Keratinocyte (primary cell): ENCODE measurements around the gene BHLHE23. TPM values are rescaled to one million over a fixed set of nuclear protein-coding genes. Genes with fewer than 3 reads are reported as not detected.

ENCODE experiments used
- DNase-seq: peaks from one replicate; pipeline ENCODE4 v3.0.0-alpha.2; 2011; ENCODE audit warnings: low read depth, missing footprints, low spot score
- FAIRE-seq: peaks from 2 replicates; lab custom pipeline; 2011; peaks lifted over from hg19 to GRCh38; lab: Jason Lieb, UNC
- H2AFZ ChIP-seq: 2 replicates; pipeline ENCODE4 v1.6.0; 2012; ENCODE audit warnings: low read length, control low read depth, inconsistent platforms; ENCODE audit not compliant: control insufficient read depth
- H3K27ac ChIP-seq: 2 replicates; pipeline ENCODE4 v1.5.1; 2011; ENCODE audit warnings: low read length; ENCODE audit not compliant: control insufficient read depth, insufficient read depth
- H3K27me3 ChIP-seq: 3 replicates; pipeline ENCODE4 v1.6.0; 2011; ENCODE audit warnings: low read length; ENCODE audit not compliant: control insufficient read depth, insufficient read depth; ENCODE audit errors: extremely low read depth
- H3K36me3 ChIP-seq, 2 experiments: 2 replicates in 1 of 2; 3 replicates in 1 of 2; pipeline ENCODE4 v1.5.1; 2011; ENCODE audit warnings: low read length in 2 of 2, mild to moderate bottlenecking in 1 of 2; ENCODE audit not compliant: control insufficient read depth in 2 of 2, insufficient read depth in 2 of 2; ENCODE audit errors: extremely low read depth in 1 of 2
- H3K4me1 ChIP-seq: 3 replicates; pipeline ENCODE4 v1.5.1; 2011; ENCODE audit warnings: low read length; ENCODE audit not compliant: control insufficient read depth, insufficient read depth; ENCODE audit errors: extremely low read depth
- H3K4me2 ChIP-seq: 3 replicates; pipeline ENCODE4 v1.6.0; 2011; ENCODE audit warnings: low read depth, low read length; ENCODE audit not compliant: control insufficient read depth, insufficient read depth; ENCODE audit errors: extremely low read depth
- H3K4me3 ChIP-seq, 3 experiments: fragments of 200-600 bp in 1 of 3; sonication (generic) in 1 of 3; 2 replicates in 2 of 3; 3 replicates in 1 of 3; pipeline ENCODE4 v1.5.1; 2011 to 2016; ENCODE audit warnings: low read length in 3 of 3, mild to moderate bottlenecking in 3 of 3, control low read depth in 2 of 3, inconsistent platforms in 1 of 3, low read depth in 1 of 3, mixed read lengths in 1 of 3, mixed run types in 1 of 3, moderate library complexity in 1 of 3; ENCODE audit not compliant: control insufficient read depth in 2 of 3, insufficient read depth in 2 of 3; ENCODE audit errors: extremely low read depth in 1 of 3
- H3K79me2 ChIP-seq: 2 replicates; pipeline ENCODE4 v1.6.0; 2012; ENCODE audit warnings: low read length; ENCODE audit not compliant: control insufficient read depth, insufficient read depth
- H3K9ac ChIP-seq: 3 replicates; pipeline ENCODE4 v1.6.0; 2011; ENCODE audit warnings: low read length; ENCODE audit not compliant: control insufficient read depth, insufficient read depth; ENCODE audit errors: extremely low read depth
- H3K9me1 ChIP-seq: 3 replicates; pipeline ENCODE4 v1.6.0; 2011; ENCODE audit warnings: low read length; ENCODE audit not compliant: control insufficient read depth, insufficient read depth; ENCODE audit errors: extremely low read depth
- H3K9me3 ChIP-seq: 2 replicates; pipeline ENCODE4 v1.5.1; 2012; ENCODE audit warnings: low read depth, low read length; ENCODE audit not compliant: control insufficient read depth
- H4K20me1 ChIP-seq: 3 replicates; pipeline ENCODE4 v1.6.0; 2011; ENCODE audit warnings: low read length; ENCODE audit not compliant: control insufficient read depth, insufficient read depth; ENCODE audit errors: extremely low read depth
- CTCF ChIP-seq, 3 experiments: IDR thresholded peaks in 1 of 3; conservative IDR thresholded peaks in 1 of 3; optimal IDR thresholded peaks in 1 of 3; 2 replicates in 2 of 3; 3 replicates in 1 of 3; pipeline versions ENCODE3 to v1.5.1; 2011; ENCODE audit warnings: low read length in 3 of 3, mild to moderate bottlenecking in 3 of 3, moderate library complexity in 2 of 3, control low read depth in 1 of 3, inconsistent platforms in 1 of 3; ENCODE audit not compliant: insufficient read depth in 2 of 3; ENCODE audit errors: extremely low read depth in 1 of 3
- EZH2 ChIP-seq: IDR thresholded peaks from one replicate; pipeline ENCODE4 v1.6.1; 2012; ENCODE audit warnings: inconsistent platforms, mild to moderate bottlenecking, low read length, moderate library complexity
- dilution Hi-C: fragments of 300-500 bp; cut with MboI; formaldehyde crosslinking; loops from one replicate; pipeline ENCODE4 v1.7.0; 2020; ENCODE audit warnings: low sequenced_read_pairs; ENCODE audit not compliant: extremely low pct_ligation_motif_present
- polyA plus RNA-seq, 5 experiments: library from polyadenylated mRNA; depleted of rRNA in 3 of 5; stranded (reverse) in 3 of 5; stranded (forward) in 1 of 5; unstranded in 1 of 5; fragments of >200 nt; gene quantifications; 1 replicate in 1 of 5; 2 replicates in 3 of 5; 3 replicates in 1 of 5; pipeline versions ENCODE4 v1.2.1 to v1.2.3, GENCODE V29; 2011 to 2012; ENCODE audit warnings: missing spikeins in 2 of 5, low read depth in 1 of 5, low replicate concordance in 1 of 5

BHLHE23 gene
- polyA plus RNA-seq, 1 donor (not counting 4 experiments of a cell fraction or from before 2014, with no cell fraction given), result not detected

DNA sequence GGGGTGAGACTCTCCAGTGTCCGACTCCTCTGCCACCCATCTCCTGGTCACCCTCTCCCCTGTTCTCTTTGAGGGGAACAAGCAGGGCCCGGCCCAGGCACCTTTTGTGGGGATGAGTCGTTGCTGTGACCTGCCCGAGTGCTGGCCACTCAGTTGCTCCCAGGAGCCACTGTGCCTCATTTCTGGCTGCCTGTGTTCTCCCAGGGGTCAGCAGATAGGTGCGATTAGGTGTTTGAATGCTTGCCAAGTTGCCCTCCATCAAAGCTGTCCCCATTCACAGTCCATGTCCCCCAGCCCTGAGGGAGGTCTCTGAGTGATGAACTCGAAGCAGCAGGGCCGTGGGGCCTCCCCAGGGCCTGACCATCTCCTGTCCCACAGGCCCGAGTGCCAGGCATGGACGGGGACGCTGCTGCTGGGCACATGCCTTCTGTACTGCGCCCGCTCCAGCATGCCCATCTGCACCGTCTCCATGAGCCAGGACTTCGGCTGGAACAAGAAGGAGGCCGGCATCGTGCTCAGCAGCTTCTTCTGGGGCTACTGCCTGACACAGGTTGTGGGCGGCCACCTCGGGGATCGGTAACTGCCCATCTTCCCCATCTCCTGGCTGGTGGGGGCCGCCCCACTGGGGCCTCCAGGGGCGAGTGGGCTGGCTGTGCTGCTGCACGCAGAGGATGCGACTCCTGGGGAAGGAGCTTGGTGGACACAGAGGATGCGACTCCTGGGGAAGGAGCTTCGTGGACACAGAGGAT lies 50.2 kb downstream of the BHLHE23 start:
- Histone ChIP-seq H3K4me2 (no peak overlapping the region), H3K27me3 (peaks cover 24% of the 10 kb centered on the region), H3K9ac (no peak overlapping the region), H3K9me3 (no peaks in the 10 kb centered on the region), H3K4me3 (no peak overlapping the region), H3K27ac (no peak overlapping the region), H4K20me1 (no peaks in the 10 kb centered on the region), H3K4me1 (peaks cover 3% of the 10 kb centered on the region), H3K79me2 (no peaks in the 10 kb centered on the region), H2AFZ (no peak overlapping the region), H3K9me1 (no peaks in the 10 kb centered on the region), H3K36me3 (no peaks in the 10 kb centered on the region)
- dilution Hi-C loops, result no loop called here
- TF ChIP-seq EZH2, result no peak
- no peak for TF ChIP-seq CTCF (optimal IDR thresholded peaks at IDR 0.05 in 1 of 3, IDR thresholded peaks at IDR 0.05 in 1 of 3, conservative IDR thresholded peaks at IDR 0.05 in 1 of 3; ENCODE audit: extremely low read depth in 1 of 3, insufficient read depth in 2 of 3, low read length in 3 of 3)
- DNase-seq, result no peak
- no peak for FAIRE-seq

Other genes with a start within 250 kb of the BHLHE23 start
- 12.3 to 15.6 TPM (median 15.0 TPM) in 3 replicates for gene MRGBP, start 210.5 kb downstream of the BHLHE23 start, polyA plus RNA-seq
- 29.8 to 39.8 TPM (median 31.5 TPM) in 3 replicates for gene OGFR, start 202.1 kb downstream of the BHLHE23 start, polyA plus RNA-seq
- gene COL9A3, start 189.9 kb downstream of the BHLHE23 start, polyA plus RNA-seq, result 2.7 to 4.8 TPM (median 3.6 TPM) in 3 replicates
- gene TCFL5, start 145.1 kb downstream of the BHLHE23 start, polyA plus RNA-seq, result 9.9 to 14.6 TPM (median 14.5 TPM) in 3 replicates
- gene DIDO1, start 80.5 kb downstream of the BHLHE23 start, polyA plus RNA-seq, result 11.1 to 19.3 TPM (median 14.2 TPM) in 3 replicates
- gene GID8, start 68.8 kb downstream of the BHLHE23 start, polyA plus RNA-seq, result 20.7 to 27.9 TPM (median 23.7 TPM) in 3 replicates
- 0.02 to 0.09 TPM in 2 of 3 replicates, not detected in the other for gene SLC17A9, start 54.3 kb downstream of the BHLHE23 start, polyA plus RNA-seq
- 23.4 to 34.8 TPM (median 26.4 TPM) in 3 replicates for gene YTHDF1, start 209.2 kb upstream of the BHLHE23 start, polyA plus RNA-seq
- not detected in 3 replicates for gene BIRC7, start 228.9 kb upstream of the BHLHE23 start, polyA plus RNA-seq
- not detected in 3 replicates for gene NKAIN4, start 247.5 kb upstream of the BHLHE23 start, polyA plus RNA-seq